IMR-90 (cell line): ENCODE measurements around the gene ADGRL3. TPM values are rescaled to one million over a fixed set of nuclear protein-coding genes. Genes with fewer than 3 reads are reported as not detected.

ENCODE experiments used
- ATAC-seq: fragments of 200-7000 bp; cut with Tn5 transposase; 2 replicates; pipeline ENCODE4 v1.9.1; 2020; ENCODE audit warnings: low read depth, mild to moderate bottlenecking, moderate library complexity
- BruUV-seq: library from RNA; stranded (reverse); fragments of 400-500 nt; replicated peaks from 2 replicates; lab custom pipeline; 2021; lab: Mats Ljungman, UMichigan
- CTCF ChIA-PET: fragments of 300-600 bp; formaldehyde crosslinking; extraction: SDS; loops from one replicate; lab custom pipeline; 2021; ENCODE audit warnings: antibody characterized with exemption; lab: Yijun Ruan, JAX
- POLR2A ChIA-PET: fragments of 300-600 bp; sonication (Branson Sonifier 250); formaldehyde crosslinking; loops from one replicate; lab custom pipeline; 2022; ENCODE audit warnings: antibody characterized with exemption; ENCODE audit not compliant: unreplicated experiment; lab: Charles Lee
- DNase-seq: peaks from one replicate; pipeline ENCODE4 v3.0.0; 2013
- H2AFZ ChIP-seq: replicated peaks from 2 replicates; pipeline ENCODE3; 2013; ENCODE audit warnings: low read length, mild to moderate bottlenecking; ENCODE audit not compliant: poor library complexity
- H2AK5ac ChIP-seq: 2 replicates; pipeline ENCODE4 v1.6.1; 2013; ENCODE audit warnings: low read depth, low read length, inconsistent platforms
- H2AK9ac ChIP-seq: replicated peaks from 2 replicates; pipeline ENCODE3; 2013; ENCODE audit warnings: mild to moderate bottlenecking, low read depth, low read length, moderate library complexity; ENCODE audit not compliant: poor library complexity
- H2BK120ac ChIP-seq: 2 replicates; pipeline ENCODE4 v1.6.1; 2013; ENCODE audit warnings: low read depth, low read length, inconsistent platforms
- H2BK15ac ChIP-seq: 3 replicates; pipeline ENCODE4 v1.6.1; 2013; ENCODE audit warnings: low read depth, low read length, inconsistent platforms
- H2BK20ac ChIP-seq: 2 replicates; pipeline ENCODE4 v1.6.1; 2013; ENCODE audit warnings: low read depth, mild to moderate bottlenecking, inconsistent platforms, low read length, moderate library complexity
- H2BK5ac ChIP-seq: 2 replicates; pipeline ENCODE4 v1.6.1; 2013; ENCODE audit warnings: mild to moderate bottlenecking, low read depth, low read length, inconsistent platforms; ENCODE audit not compliant: poor library complexity, severe bottlenecking
- H3K14ac ChIP-seq: replicated peaks from 2 replicates; pipeline ENCODE4 v1.6.1; 2013; ENCODE audit warnings: low read depth, low read length, inconsistent platforms
- H3K18ac ChIP-seq: 2 replicates; pipeline ENCODE4 v1.6.1; 2013; ENCODE audit warnings: low read depth, low read length, control low read depth
- H3K23ac ChIP-seq: 2 replicates; pipeline ENCODE4 v1.6.1; 2013; ENCODE audit warnings: low read depth, low read length, inconsistent platforms
- H3K27ac ChIP-seq: 2 replicates; pipeline ENCODE4 v1.5.1; 2013; ENCODE audit warnings: mild to moderate bottlenecking, control low read depth, low read length; ENCODE audit not compliant: insufficient read depth
- H3K27me3 ChIP-seq: 2 replicates; pipeline ENCODE4 v1.6.1; 2013; ENCODE audit warnings: low read length; ENCODE audit not compliant: control insufficient read depth, insufficient read depth
- H3K36me3 ChIP-seq: 2 replicates; pipeline ENCODE4 v1.6.1; 2013; ENCODE audit warnings: low read length, mixed read lengths; ENCODE audit not compliant: control insufficient read depth, insufficient read depth
- H3K4ac ChIP-seq: 2 replicates; pipeline ENCODE4 v1.6.1; 2013; ENCODE audit warnings: low read depth, low read length, inconsistent platforms
- H3K4me1 ChIP-seq: 2 replicates; pipeline ENCODE4 v1.6.1; 2013; ENCODE audit warnings: low read length, mixed read lengths; ENCODE audit not compliant: control insufficient read depth, insufficient read depth
- H3K4me2 ChIP-seq: 2 replicates; pipeline ENCODE4 v1.6.1; 2013; ENCODE audit warnings: low read depth, mild to moderate bottlenecking, control low read depth, low read length, moderate library complexity
- H3K4me3 ChIP-seq: 2 replicates; pipeline ENCODE4 v1.5.1; 2013; ENCODE audit warnings: low read depth, mild to moderate bottlenecking, control low read depth, low read length, moderate library complexity; ENCODE audit not compliant: insufficient read depth
- H3K56ac ChIP-seq: 2 replicates; pipeline ENCODE4 v1.6.1; 2013; ENCODE audit warnings: low read length, inconsistent platforms; ENCODE audit not compliant: insufficient read depth; ENCODE audit errors: extremely low read depth
- H3K79me1 ChIP-seq, 2 experiments: 2 replicates each; pipeline ENCODE4 v1.6.1; 2013; ENCODE audit warnings: low read length in 2 of 2, inconsistent platforms in 1 of 2, low read depth in 1 of 2
- H3K9ac ChIP-seq: 2 replicates; pipeline ENCODE4 v1.6.1; 2013; ENCODE audit warnings: low read depth, low read length, control low read depth
- H3K9me1 ChIP-seq: 2 replicates; pipeline ENCODE4 v1.6.1; 2013; ENCODE audit warnings: low read length, inconsistent platforms; ENCODE audit not compliant: insufficient read depth
- H3K9me3 ChIP-seq: 2 replicates; pipeline ENCODE4 v1.6.1; 2013; ENCODE audit warnings: low read length; ENCODE audit not compliant: control insufficient read depth, insufficient read depth
- H4K20me1 ChIP-seq: 2 replicates; pipeline ENCODE4 v1.6.1; 2013; ENCODE audit warnings: low read length, inconsistent platforms; ENCODE audit not compliant: insufficient read depth
- H4K5ac ChIP-seq: 2 replicates; pipeline ENCODE4 v1.6.1; 2013; ENCODE audit warnings: mild to moderate bottlenecking, low read depth, low read length, control low read depth
- H4K8ac ChIP-seq, 2 experiments: 2 replicates each; pipeline ENCODE4 v1.6.1; 2013; ENCODE audit warnings: low read depth in 2 of 2, low read length in 2 of 2, control low read depth in 1 of 2, inconsistent platforms in 1 of 2
- H4K91ac ChIP-seq: 2 replicates; pipeline ENCODE4 v1.6.1; 2013; ENCODE audit warnings: low read depth, low read length, inconsistent platforms; ENCODE audit not compliant: insufficient read depth
- BHLHE40 ChIP-seq: fragments of 150-350 bp; IDR thresholded peaks from 2 replicates; pipeline ENCODE4 v1.6.1; 2016; ENCODE audit warnings: mild to moderate bottlenecking, low read depth, low read length
- CEBPB ChIP-seq: IDR thresholded peaks from 2 replicates; pipeline ENCODE4 v1.6.1; 2012; ENCODE audit warnings: low read depth, low read length, improper control_type of control experiment
- CHD1 ChIP-seq: IDR thresholded peaks from 2 replicates; pipeline ENCODE4 v1.6.1; 2012; ENCODE audit warnings: low read depth, low read length, improper control_type of control experiment
- ELK1 ChIP-seq: fragments of 150-350 bp; IDR thresholded peaks from 2 replicates; pipeline ENCODE4 v1.6.1; 2016; ENCODE audit warnings: low read depth, mild to moderate bottlenecking, low read length, moderate library complexity, borderline replicate concordance
- FOS ChIP-seq: fragments of 150-350 bp; IDR thresholded peaks from 2 replicates; pipeline ENCODE4 v1.6.1; 2016; ENCODE audit warnings: low read depth, low read length
- MAFK ChIP-seq: IDR thresholded peaks from 2 replicates; pipeline ENCODE4 v1.6.1; 2012; ENCODE audit warnings: low read depth, low read length, improper control_type of control experiment
- MAZ ChIP-seq: IDR thresholded peaks from 2 replicates; pipeline ENCODE4 v1.6.1; 2012; ENCODE audit warnings: low read depth, mild to moderate bottlenecking, low read length, improper control_type of control experiment, moderate library complexity, borderline replicate concordance
- MXI1 ChIP-seq: IDR thresholded peaks from 2 replicates; pipeline ENCODE4 v1.6.1; 2012; ENCODE audit warnings: low read depth, mild to moderate bottlenecking, low read length, moderate library complexity, borderline replicate concordance
- NFE2L2 ChIP-seq: fragments of 150-350 bp; IDR thresholded peaks from 2 replicates; pipeline ENCODE4 v1.6.1; 2016; ENCODE audit warnings: low read depth, mild to moderate bottlenecking, low read length
- POLR2A ChIP-seq: IDR thresholded peaks from 2 replicates; pipeline ENCODE4 v1.6.1; 2012; ENCODE audit warnings: mild to moderate bottlenecking, low read depth, low read length
- RAD21 ChIP-seq: IDR thresholded peaks from 2 replicates; pipeline ENCODE4 v1.6.1; 2012; ENCODE audit warnings: low read length, improper control_type of control experiment
- RCOR1 ChIP-seq: IDR thresholded peaks from 2 replicates; pipeline ENCODE4 v1.6.1; 2012; ENCODE audit warnings: mild to moderate bottlenecking, low read length, improper control_type of control experiment; ENCODE audit not compliant: insufficient replicate concordance
- RFX5 ChIP-seq: IDR thresholded peaks from 2 replicates; pipeline ENCODE4 v1.8.0; 2012; ENCODE audit warnings: low read depth, mild to moderate bottlenecking, low read length, moderate library complexity
- SMC3 ChIP-seq: fragments of 150-350 bp; IDR thresholded peaks from 2 replicates; pipeline ENCODE4 v1.6.1; 2016; ENCODE audit warnings: low read depth, mild to moderate bottlenecking, antibody characterized with exemption, low read length, moderate library complexity
- WGBS, 2 experiments: methylation state at CpG; one replicate each; pipeline versions ENCODE4 v1.1.5 to v1.1.7; 2013; ENCODE audit warnings: missing lambda C conversion rate in 2 of 2; ENCODE audit not compliant: insufficient read length in 1 of 2; ENCODE audit errors: extremely low coverage in 2 of 2; 5-methylcytosine and 5-hydroxymethylcytosine counted together
- dilution Hi-C: fragments of 300-500 bp; cut with HindIII; formaldehyde crosslinking; loops from one replicate; pipeline ENCODE4 v1.14.3; 2018; ENCODE audit warnings: low sequenced_read_pairs; ENCODE audit not compliant: unreplicated experiment
- in situ Hi-C: fragments of 300-500 bp; cut with MboI; formaldehyde crosslinking; loops from 3 replicates; pipeline ENCODE4 v1.14.3; 2019; ENCODE audit warnings: low sequenced_read_pairs, inconsistent platforms, mixed read lengths
- intact Hi-C: fragments of 100-400 bp; cut with micrococcal nuclease; formaldehyde crosslinking; loops from 2 replicates; pipeline ENCODE4 v1.10.0; 2022
- polyA plus RNA-seq, 3 experiments: library from polyadenylated mRNA; depleted of rRNA; stranded (reverse); fragments of >200 nt; gene quantifications; 2 replicates each; pipeline ENCODE4 v1.2.3, GENCODE V29; 2012; ENCODE audit warnings: low replicate concordance in 1 of 3
- total RNA-seq: library from RNA; depleted of rRNA; stranded (reverse); fragments of >200 nt; gene quantifications from 2 replicates; pipeline ENCODE4 v1.2.3, GENCODE V29; 2012
- TF ChIP-seq, protein P1 (sequence below): conservative IDR thresholded peaks from 2 replicates; pipeline ENCODE4 v1.5.1; 2012; ENCODE audit warnings: mild to moderate bottlenecking, low read depth, low read length, improper control_type of control experiment
- TF ChIP-seq, protein P2 (sequence below): fragments of 150-350 bp; IDR thresholded peaks from 2 replicates; pipeline ENCODE4 v1.6.1; 2017; ENCODE audit warnings: mild to moderate bottlenecking, antibody characterized with exemption, low read length, low read depth

ADGRL3 gene
- total and polyA plus RNA-seq, 2 of the 4 experiments (the other 2 are of a cell fraction), result 0.46 to 2.5 TPM

- Histone ChIP-seq H2AK5ac (no peak overlapping the region), H3K9ac (no peak overlapping the region), H4K91ac (no peak overlapping the region), H3K79me1 (no peaks in the 10 kb centered on the region), H3K4me2 (no peak overlapping the region), H4K8ac (no peak overlapping the region), H2BK120ac (no peak overlapping the region), H4K20me1 (no peaks in the 10 kb centered on the region), H3K23ac (no peak overlapping the region), H3K4me1 (no peaks in the 10 kb centered on the region), H3K4ac (no peak overlapping the region), H2AFZ (no peak overlapping the region), H4K5ac (no peak overlapping the region), H3K4me3 (no peak overlapping the region), H3K9me3 (no peaks in the 10 kb centered on the region), H2BK20ac (no peak overlapping the region), H3K36me3 (no peaks in the 10 kb centered on the region), H3K27ac (no peak overlapping the region), H3K9me1 (no peaks in the 10 kb centered on the region), H3K18ac (no peak overlapping the region), H3K27me3 (no peaks in the 10 kb centered on the region), H3K56ac (no peak overlapping the region), H2BK15ac (no peak overlapping the region), H2BK5ac (no peak overlapping the region), H3K14ac (no peak overlapping the region), H2AK9ac (no peak overlapping the region)
- dilution Hi-C loops (no loop called here), intact Hi-C loops (no loop called here), in situ Hi-C loops (no loop called here)
- WGBS, 2 experiments, result no CpG with 5 or more reads among the region's 1 CpG
- TF ChIP-seq RCOR1 (no peak), CEBPB (no peak), BHLHE40 (no peak), RFX5 (no peak), ELK1 (no peak), NFE2L2 (no peak), SMC3 (no peak), CHD1 (no peak), MXI1 (no peak), RAD21 (no peak), MAFK (no peak), POLR2A (no peak), MAZ (no peak), FOS (no peak)
- TF ChIP-seq, protein P1, sequence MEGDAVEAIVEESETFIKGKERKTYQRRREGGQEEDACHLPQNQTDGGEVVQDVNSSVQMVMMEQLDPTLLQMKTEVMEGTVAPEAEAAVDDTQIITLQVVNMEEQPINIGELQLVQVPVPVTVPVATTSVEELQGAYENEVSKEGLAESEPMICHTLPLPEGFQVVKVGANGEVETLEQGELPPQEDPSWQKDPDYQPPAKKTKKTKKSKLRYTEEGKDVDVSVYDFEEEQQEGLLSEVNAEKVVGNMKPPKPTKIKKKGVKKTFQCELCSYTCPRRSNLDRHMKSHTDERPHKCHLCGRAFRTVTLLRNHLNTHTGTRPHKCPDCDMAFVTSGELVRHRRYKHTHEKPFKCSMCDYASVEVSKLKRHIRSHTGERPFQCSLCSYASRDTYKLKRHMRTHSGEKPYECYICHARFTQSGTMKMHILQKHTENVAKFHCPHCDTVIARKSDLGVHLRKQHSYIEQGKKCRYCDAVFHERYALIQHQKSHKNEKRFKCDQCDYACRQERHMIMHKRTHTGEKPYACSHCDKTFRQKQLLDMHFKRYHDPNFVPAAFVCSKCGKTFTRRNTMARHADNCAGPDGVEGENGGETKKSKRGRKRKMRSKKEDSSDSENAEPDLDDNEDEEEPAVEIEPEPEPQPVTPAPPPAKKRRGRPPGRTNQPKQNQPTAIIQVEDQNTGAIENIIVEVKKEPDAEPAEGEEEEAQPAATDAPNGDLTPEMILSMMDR, result no peak
- TF ChIP-seq, protein P2, sequence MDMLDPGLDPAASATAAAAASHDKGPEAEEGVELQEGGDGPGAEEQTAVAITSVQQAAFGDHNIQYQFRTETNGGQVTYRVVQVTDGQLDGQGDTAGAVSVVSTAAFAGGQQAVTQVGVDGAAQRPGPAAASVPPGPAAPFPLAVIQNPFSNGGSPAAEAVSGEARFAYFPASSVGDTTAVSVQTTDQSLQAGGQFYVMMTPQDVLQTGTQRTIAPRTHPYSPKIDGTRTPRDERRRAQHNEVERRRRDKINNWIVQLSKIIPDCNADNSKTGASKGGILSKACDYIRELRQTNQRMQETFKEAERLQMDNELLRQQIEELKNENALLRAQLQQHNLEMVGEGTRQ, result no peak
- BruUV-seq, result no TSS peak
- DNase-seq, result no peak
- ChIA-PET POLR2A (no interaction called here), CTCF (interaction anchor here (0.6 kb wide), 2 partner anchors 9 to 821 kb away, joined by 3 to 5 read pairs; no protein-coding TSS in a partner anchor)
- ATAC-seq, result no peak
Observed at GRCh38 chr4:61217222-61217621, 17.1 kb downstream of the ADGRL3 start.
